HepG2 (cell line): Measurements from ENCODE around the gene LAG3. TPM values are rescaled to one million over a fixed set of nuclear protein-coding genes. Genes with fewer than 3 reads are reported as not detected.
A peak's percentile ranks its signal among the peaks of the same experiment; 100 is the strongest.

Experiments used
- HDAC1 ChIP-seq: sonication (generic); formaldehyde crosslinking; IDR thresholded peaks from 2 replicates; pipeline ENCODE4 v1.5.1; 2020; ENCODE audit warnings: mild to moderate bottlenecking, missing genetic modification reagents
- HDAC2 ChIP-seq: sonication (generic); formaldehyde crosslinking; IDR thresholded peaks from 2 replicates; pipeline ENCODE4 v1.4.0; 2020; ENCODE audit warnings: missing genetic modification reagents
- MED8 ChIP-seq: sonication (generic); formaldehyde crosslinking; IDR thresholded peaks from 2 replicates; pipeline ENCODE4 v1.8.1; 2023; ENCODE audit warnings: mild to moderate bottlenecking, missing genetic modification reagents; ENCODE audit not compliant: insufficient replicate concordance
- POLR2A ChIP-seq, 2 experiments: IDR thresholded peaks; 2 replicates each; pipeline ENCODE4 v1.6.1; 2011; ENCODE audit warnings: low read depth in 2 of 2, low read length in 2 of 2, mild to moderate bottlenecking in 1 of 2, moderate library complexity in 1 of 2; ENCODE audit not compliant: insufficient read depth in 1 of 2
- RBM39 ChIP-seq: fragments of 200-400 bp; formaldehyde crosslinking; IDR thresholded peaks from one replicate; pipeline ENCODE4 v1.6.1; 2018; ENCODE audit warnings: antibody characterized with exemption, mild to moderate bottlenecking, low read depth, low read length; ENCODE audit not compliant: poor library complexity, severe bottlenecking
- RFX1 ChIP-seq: fragments of 450-650 bp; IDR thresholded peaks from 2 replicates; pipeline ENCODE4 v1.6.1; 2017
- SAP130 ChIP-seq: IDR thresholded peaks from 2 replicates; pipeline ENCODE4 v1.6.1; 2016; ENCODE audit warnings: low read depth
- SOX13 ChIP-seq, 3 experiments: fragments of 450-650 bp in 1 of 3; sonication (generic) in 1 of 3; formaldehyde crosslinking in 1 of 3; IDR thresholded peaks in 2 of 3; conservative IDR thresholded peaks in 1 of 3; 2 replicates each; pipeline versions ENCODE4 v1.5.0 to v1.6.1; 2016 to 2020; ENCODE audit warnings: antibody characterized with exemption in 1 of 3, mild to moderate bottlenecking in 1 of 3, missing compliant biosample characterization in 1 of 3, missing genetic modification reagents in 1 of 3, moderate library complexity in 1 of 3
- THAP11 ChIP-seq: IDR thresholded peaks from 2 replicates; pipeline ENCODE4 v1.6.1; 2016; ENCODE audit warnings: missing biosample characterization, missing genetic modification reagents
- ZSCAN30 ChIP-seq: sonication (generic); formaldehyde crosslinking; IDR thresholded peaks from 2 replicates; pipeline ENCODE4 v1.5.0; 2020; ENCODE audit warnings: mild to moderate bottlenecking, missing genetic modification reagents
- polyA plus RNA-seq, 8 experiments: library from polyadenylated mRNA; depleted of rRNA in 3 of 8; stranded (reverse) in 7 of 8; unstranded in 1 of 8; fragments of >200 nt; fragmentation: Illumina TruSeq in 4 of 8; extraction: Trizol in 4 of 8; gene quantifications; 2 replicates each; pipeline versions ENCODE4 v1.2.1 to v1.2.3, GENCODE V29; 2011 to 2016; ENCODE audit warnings: low read depth in 4 of 8, missing spikeins in 1 of 8, mixed read lengths in 1 of 8; ENCODE audit not compliant: insufficient read depth in 1 of 8
- total RNA-seq, 5 experiments: library from RNA; depleted of rRNA; stranded (reverse); fragments of >200 nt; fragmentation: Illumina TruSeq; extraction: Trizol; gene quantifications; 2 replicates each; pipeline ENCODE4 v1.2.3, GENCODE V29; 2016; ENCODE audit warnings: low read depth in 1 of 5
- TF ChIP-seq, protein P1 (sequence below): IDR thresholded peaks from 2 replicates; pipeline ENCODE4 v1.6.1; 2016; ENCODE audit warnings: mild to moderate bottlenecking, missing biosample characterization, missing genetic modification reagents
- TF ChIP-seq, protein P2 (sequence below): sonication (generic); formaldehyde crosslinking; IDR thresholded peaks from 2 replicates; pipeline ENCODE4 v1.5.1; 2020; ENCODE audit warnings: missing genetic modification reagents, mild to moderate bottlenecking, borderline replicate concordance
- TF ChIP-seq, protein P3 (sequence below): sonication (generic); formaldehyde crosslinking; IDR thresholded peaks from 2 replicates; pipeline ENCODE4 v1.8.0; 2022; ENCODE audit warnings: missing genetic modification reagents, mild to moderate bottlenecking, moderate library complexity, borderline replicate concordance
- TF ChIP-seq, protein P4 (sequence below): sonication (generic); formaldehyde crosslinking; IDR thresholded peaks from 2 replicates; pipeline ENCODE4 v1.5.0; 2020; ENCODE audit warnings: mild to moderate bottlenecking, missing genetic modification reagents, borderline replicate concordance
- TF ChIP-seq, protein P5 (sequence below): sonication (generic); formaldehyde crosslinking; IDR thresholded peaks from 2 replicates; pipeline ENCODE4 v1.4.0; 2020; ENCODE audit warnings: missing genetic modification reagents
- TF ChIP-seq, protein P6 (sequence below): IDR thresholded peaks from 2 replicates; pipeline ENCODE4 v1.6.1; 2016; ENCODE audit warnings: missing compliant biosample characterization, missing genetic modification reagents, borderline replicate concordance

LAG3 gene
- total and polyA plus RNA-seq, 2 of the 13 experiments (the other 11 are each of a cell fraction or from before 2014, with no cell fraction given), result 0.11 to 0.26 TPM

DNA sequence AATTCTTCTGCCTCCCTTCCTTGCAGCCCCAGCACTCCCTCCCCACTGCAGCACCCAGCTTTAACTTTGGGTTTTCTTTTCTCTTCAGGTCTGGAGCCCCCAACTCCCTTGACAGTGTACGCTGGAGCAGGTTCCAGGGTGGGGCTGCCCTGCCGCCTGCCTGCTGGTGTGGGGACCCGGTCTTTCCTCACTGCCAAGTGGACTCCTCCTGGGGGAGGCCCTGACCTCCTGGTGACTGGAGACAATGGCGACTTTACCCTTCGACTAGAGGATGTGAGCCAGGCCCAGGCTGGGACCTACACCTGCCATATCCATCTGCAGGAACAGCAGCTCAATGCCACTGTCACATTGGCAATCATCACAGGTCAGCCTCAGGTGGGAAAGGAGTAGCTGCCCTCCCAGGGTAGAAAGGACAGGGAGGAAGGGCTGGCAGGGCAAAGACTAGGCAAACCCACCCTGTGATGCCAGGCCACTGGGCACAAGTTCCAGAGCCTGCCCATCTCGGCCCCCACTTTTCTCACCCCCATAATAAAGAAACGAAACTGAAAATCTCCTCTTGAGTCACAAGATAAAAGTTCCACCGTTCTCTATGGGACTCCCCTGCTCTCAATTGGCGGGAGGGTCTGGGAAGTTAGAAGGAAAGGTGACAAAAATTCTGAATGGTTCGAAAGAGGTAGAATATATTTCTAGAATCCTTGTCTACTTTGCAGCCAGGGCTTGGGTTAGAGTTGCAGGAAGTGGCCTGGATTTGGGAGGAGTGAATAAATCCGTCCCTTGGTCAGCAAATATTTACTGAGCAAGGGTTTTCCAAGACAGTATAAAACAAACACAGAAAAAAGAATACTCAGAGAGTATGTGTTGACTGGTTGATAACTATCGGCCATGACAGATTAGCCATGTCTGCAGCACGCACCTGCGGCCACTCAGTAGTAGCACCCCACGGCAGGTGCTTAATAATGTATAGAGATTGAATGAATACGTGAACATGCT lies 3.2 kb downstream of the LAG3 start (continued):
- TF ChIP-seq, protein P1, sequence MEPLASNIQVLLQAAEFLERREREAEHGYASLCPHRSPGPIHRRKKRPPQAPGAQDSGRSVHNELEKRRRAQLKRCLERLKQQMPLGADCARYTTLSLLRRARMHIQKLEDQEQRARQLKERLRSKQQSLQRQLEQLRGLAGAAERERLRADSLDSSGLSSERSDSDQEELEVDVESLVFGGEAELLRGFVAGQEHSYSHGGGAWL (CRISPR knock-in tag), result no peak
- TF ChIP-seq THAP11, result peak; percentile 65; the same call in 1 of the 2 replicates
- TF ChIP-seq, protein P2, sequence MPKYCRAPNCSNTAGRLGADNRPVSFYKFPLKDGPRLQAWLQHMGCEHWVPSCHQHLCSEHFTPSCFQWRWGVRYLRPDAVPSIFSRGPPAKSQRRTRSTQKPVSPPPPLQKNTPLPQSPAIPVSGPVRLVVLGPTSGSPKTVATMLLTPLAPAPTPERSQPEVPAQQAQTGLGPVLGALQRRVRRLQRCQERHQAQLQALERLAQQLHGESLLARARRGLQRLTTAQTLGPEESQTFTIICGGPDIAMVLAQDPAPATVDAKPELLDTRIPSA (CRISPR knock-in tag), result no peak
- TF ChIP-seq, protein P3, sequence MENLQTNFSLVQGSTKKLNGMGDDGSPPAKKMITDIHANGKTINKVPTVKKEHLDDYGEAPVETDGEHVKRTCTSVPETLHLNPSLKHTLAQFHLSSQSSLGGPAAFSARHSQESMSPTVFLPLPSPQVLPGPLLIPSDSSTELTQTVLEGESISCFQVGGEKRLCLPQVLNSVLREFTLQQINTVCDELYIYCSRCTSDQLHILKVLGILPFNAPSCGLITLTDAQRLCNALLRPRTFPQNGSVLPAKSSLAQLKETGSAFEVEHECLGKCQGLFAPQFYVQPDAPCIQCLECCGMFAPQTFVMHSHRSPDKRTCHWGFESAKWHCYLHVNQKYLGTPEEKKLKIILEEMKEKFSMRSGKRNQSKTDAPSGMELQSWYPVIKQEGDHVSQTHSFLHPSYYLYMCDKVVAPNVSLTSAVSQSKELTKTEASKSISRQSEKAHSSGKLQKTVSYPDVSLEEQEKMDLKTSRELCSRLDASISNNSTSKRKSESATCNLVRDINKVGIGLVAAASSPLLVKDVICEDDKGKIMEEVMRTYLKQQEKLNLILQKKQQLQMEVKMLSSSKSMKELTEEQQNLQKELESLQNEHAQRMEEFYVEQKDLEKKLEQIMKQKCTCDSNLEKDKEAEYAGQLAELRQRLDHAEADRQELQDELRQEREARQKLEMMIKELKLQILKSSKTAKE, result peak; percentile 80
- TF ChIP-seq SOX13 (IDR thresholded peaks at IDR 0.05), result peak; percentile 54; the same call in 1 of the 2 replicates
- peak in 1 of 2 experiments; percentile 82; a peak in 2 of 4 replicates for TF ChIP-seq SOX13 (CRISPR knock-in tag; conservative IDR thresholded peaks at IDR 0.05 in 1 of 2, IDR thresholded peaks at IDR 0.05 in 1 of 2)
- TF ChIP-seq SAP130 (CRISPR knock-in tag), result peak; percentile 84
- TF ChIP-seq MED8 (CRISPR knock-in tag), result peak; percentile 36
- TF ChIP-seq, protein P4, sequence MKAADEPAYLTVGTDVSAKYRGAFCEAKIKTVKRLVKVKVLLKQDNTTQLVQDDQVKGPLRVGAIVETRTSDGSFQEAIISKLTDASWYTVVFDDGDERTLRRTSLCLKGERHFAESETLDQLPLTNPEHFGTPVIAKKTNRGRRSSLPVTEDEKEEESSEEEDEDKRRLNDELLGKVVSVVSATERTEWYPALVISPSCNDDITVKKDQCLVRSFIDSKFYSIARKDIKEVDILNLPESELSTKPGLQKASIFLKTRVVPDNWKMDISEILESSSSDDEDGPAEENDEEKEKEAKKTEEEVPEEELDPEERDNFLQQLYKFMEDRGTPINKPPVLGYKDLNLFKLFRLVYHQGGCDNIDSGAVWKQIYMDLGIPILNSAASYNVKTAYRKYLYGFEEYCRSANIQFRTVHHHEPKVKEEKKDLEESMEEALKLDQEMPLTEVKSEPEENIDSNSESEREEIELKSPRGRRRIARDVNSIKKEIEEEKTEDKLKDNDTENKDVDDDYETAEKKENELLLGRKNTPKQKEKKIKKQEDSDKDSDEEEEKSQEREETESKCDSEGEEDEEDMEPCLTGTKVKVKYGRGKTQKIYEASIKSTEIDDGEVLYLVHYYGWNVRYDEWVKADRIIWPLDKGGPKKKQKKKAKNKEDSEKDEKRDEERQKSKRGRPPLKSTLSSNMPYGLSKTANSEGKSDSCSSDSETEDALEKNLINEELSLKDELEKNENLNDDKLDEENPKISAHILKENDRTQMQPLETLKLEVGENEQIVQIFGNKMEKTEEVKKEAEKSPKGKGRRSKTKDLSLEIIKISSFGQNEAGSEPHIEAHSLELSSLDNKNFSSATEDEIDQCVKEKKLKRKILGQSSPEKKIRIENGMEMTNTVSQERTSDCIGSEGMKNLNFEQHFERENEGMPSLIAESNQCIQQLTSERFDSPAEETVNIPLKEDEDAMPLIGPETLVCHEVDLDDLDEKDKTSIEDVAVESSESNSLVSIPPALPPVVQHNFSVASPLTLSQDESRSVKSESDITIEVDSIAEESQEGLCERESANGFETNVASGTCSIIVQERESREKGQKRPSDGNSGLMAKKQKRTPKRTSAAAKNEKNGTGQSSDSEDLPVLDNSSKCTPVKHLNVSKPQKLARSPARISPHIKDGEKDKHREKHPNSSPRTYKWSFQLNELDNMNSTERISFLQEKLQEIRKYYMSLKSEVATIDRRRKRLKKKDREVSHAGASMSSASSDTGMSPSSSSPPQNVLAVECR, result peak; percentile 38; the same call in 1 of the 2 replicates
- no peak for TF ChIP-seq RBM39
- TF ChIP-seq, protein P5, sequence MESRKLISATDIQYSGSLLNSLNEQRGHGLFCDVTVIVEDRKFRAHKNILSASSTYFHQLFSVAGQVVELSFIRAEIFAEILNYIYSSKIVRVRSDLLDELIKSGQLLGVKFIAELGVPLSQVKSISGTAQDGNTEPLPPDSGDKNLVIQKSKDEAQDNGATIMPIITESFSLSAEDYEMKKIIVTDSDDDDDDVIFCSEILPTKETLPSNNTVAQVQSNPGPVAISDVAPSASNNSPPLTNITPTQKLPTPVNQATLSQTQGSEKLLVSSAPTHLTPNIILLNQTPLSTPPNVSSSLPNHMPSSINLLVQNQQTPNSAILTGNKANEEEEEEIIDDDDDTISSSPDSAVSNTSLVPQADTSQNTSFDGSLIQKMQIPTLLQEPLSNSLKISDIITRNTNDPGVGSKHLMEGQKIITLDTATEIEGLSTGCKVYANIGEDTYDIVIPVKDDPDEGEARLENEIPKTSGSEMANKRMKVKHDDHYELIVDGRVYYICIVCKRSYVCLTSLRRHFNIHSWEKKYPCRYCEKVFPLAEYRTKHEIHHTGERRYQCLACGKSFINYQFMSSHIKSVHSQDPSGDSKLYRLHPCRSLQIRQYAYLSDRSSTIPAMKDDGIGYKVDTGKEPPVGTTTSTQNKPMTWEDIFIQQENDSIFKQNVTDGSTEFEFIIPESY (CRISPR knock-in tag), result no peak
- TF ChIP-seq HDAC1, result peak; percentile 87
- no peak for TF ChIP-seq RFX1
- TF ChIP-seq POLR2A (IDR thresholded peaks at IDR 0.05; ENCODE audit: insufficient read depth in 1 of 2, low read depth in 2 of 2, low read length in 2 of 2), result no peak
- peak; percentile 93 for TF ChIP-seq HDAC2 (CRISPR knock-in tag)
- no peak for TF ChIP-seq ZSCAN30 (CRISPR knock-in tag)
- TF ChIP-seq, protein P6, sequence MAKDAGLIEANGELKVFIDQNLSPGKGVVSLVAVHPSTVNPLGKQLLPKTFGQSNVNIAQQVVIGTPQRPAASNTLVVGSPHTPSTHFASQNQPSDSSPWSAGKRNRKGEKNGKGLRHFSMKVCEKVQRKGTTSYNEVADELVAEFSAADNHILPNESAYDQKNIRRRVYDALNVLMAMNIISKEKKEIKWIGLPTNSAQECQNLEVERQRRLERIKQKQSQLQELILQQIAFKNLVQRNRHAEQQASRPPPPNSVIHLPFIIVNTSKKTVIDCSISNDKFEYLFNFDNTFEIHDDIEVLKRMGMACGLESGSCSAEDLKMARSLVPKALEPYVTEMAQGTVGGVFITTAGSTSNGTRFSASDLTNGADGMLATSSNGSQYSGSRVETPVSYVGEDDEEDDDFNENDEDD, result no peak; the same call in 1 of the 2 replicates
